GM12872 (cell line): Measurements from ENCODE around the gene SLC26A9.

Source experiments
- CTCF ChIP-seq: IDR thresholded peaks from 3 replicates; pipeline ENCODE4 v1.5.1; 2011; ENCODE audit warnings: low read depth, mild to moderate bottlenecking, low read length, moderate library complexity; ENCODE audit not compliant: insufficient read depth

SLC26A9 gene

GRCh38 chr1:205936311-205936710 is 6.9 kb downstream of the SLC26A9 start:
- TF ChIP-seq CTCF, result no peak

GRCh38 chr1:205935869-205936268 is 7.4 kb downstream of the SLC26A9 start:
- TF ChIP-seq CTCF, result no peak

GRCh38 chr1:205934788-205935187 is 8.5 kb downstream of the SLC26A9 start:
- TF ChIP-seq CTCF, result no peak

- TF ChIP-seq CTCF, result no peak
These were observed 9.3 kb downstream of the SLC26A9 start for GRCh38 chr1:205933671-205934618.

- no peak for TF ChIP-seq CTCF
These were observed 10.5 kb downstream of the SLC26A9 start for GRCh38 chr1:205932776-205933175.

- TF ChIP-seq CTCF, result no peak
These were observed 12.4 kb downstream of the SLC26A9 start for GRCh38 chr1:205930799-205931281.

GRCh38 chr1:205930195-205930577 is 13.1 kb downstream of the SLC26A9 start:
- no peak for TF ChIP-seq CTCF
